Activated naive CD4-positive, alpha-beta T cell treated with anti-CD3 and anti-CD28 coated beads, Interleukin-2, amount 10 ng/mL, durations not matched to agents 7 days and 5 days (primary cell): ENCODE results near the gene BCL7A.
"Not testable (repeated sequence)": the region's sequence is repeated elsewhere in the genome, so short reads cannot be mapped to it uniquely, and the experiment has no call there.

Experiments used
- CTCF ChIA-PET: fragments of 350-600 bp; sonication (Branson Sonifier 250); formaldehyde crosslinking; loops from one replicate; lab custom pipeline; 2021; ENCODE audit warnings: antibody characterized with exemption; lab: Charles Lee
- DNase-seq: peaks from one replicate; pipeline ENCODE4 v3.0.0-alpha.2; 2020
- H3K27ac Mint-ChIP-seq: one replicate; pipeline ENCODE4 v1.8.0; 2021; ENCODE audit warnings: mild to moderate bottlenecking, moderate library complexity, mixed read lengths
- H3K27me3 Mint-ChIP-seq: one replicate; pipeline ENCODE4 v1.8.0; 2021; ENCODE audit warnings: mild to moderate bottlenecking, mixed read lengths
- H3K36me3 Mint-ChIP-seq: one replicate; pipeline ENCODE4 v1.8.0; 2021; ENCODE audit warnings: mixed read lengths
- H3K4me1 Mint-ChIP-seq: one replicate; pipeline ENCODE4 v1.8.0; 2021; ENCODE audit warnings: mixed read lengths
- H3K4me3 Mint-ChIP-seq: one replicate; pipeline ENCODE4 v1.8.0; 2021; ENCODE audit warnings: mild to moderate bottlenecking, moderate library complexity, mixed read lengths
- H3K9me3 Mint-ChIP-seq: one replicate; pipeline ENCODE4 v1.8.0; 2021; ENCODE audit warnings: mixed read lengths

The BCL7A gene

GRCh38 chr12:122021822-122022392 lies at the start of gene BCL7A:
BCL7A (plus strand) TSS chr12:122021884; CDS start chr12:122022092, 208 bp downstream.
- peak within 1 kb of the TSS; percentile 89 for H3K4me3 Mint-ChIP-seq
- H3K9me3 Mint-ChIP-seq, result peaks cover 12% of the 10 kb centered on the region
- H3K27me3 Mint-ChIP-seq, result peaks cover 63% of the 10 kb centered on the region
- peaks cover 13% of the 10 kb centered on the region for H3K4me1 Mint-ChIP-seq
- CTCF ChIA-PET, result interaction anchor here (0.8 to 1.9 kb wide), 3 partner anchors 9 to 15 kb away, joined by 3 to 4 read pairs (median 4); no protein-coding TSS in a partner anchor
- H3K36me3 Mint-ChIP-seq, result peaks cover 5% of the 10 kb centered on the region
- peak; percentile 72 for DNase-seq
- H3K27ac Mint-ChIP-seq, result peak within 1 kb of the TSS; percentile 88

- H3K4me1 Mint-ChIP-seq, result peaks cover under 1% of the 10 kb centered on the region
- no peak overlapping the region for H3K4me3 Mint-ChIP-seq
- no peak for DNase-seq
- H3K36me3 Mint-ChIP-seq, result no peaks in the 10 kb centered on the region
- CTCF ChIA-PET, result no interaction called here
- H3K27me3 Mint-ChIP-seq, result peaks cover 22% of the 10 kb centered on the region
- no peak overlapping the region for H3K27ac Mint-ChIP-seq
- H3K9me3 Mint-ChIP-seq, result peaks cover 10% of the 10 kb centered on the region
These were observed 47.4 kb upstream of the BCL7A start for GRCh38 chr12:121974026-121974985.

- Mint-ChIP-seq H3K4me1 (no peaks in the 10 kb centered on the region), H3K36me3 (no peaks in the 10 kb centered on the region), H3K9me3 (peaks cover 10% of the 10 kb centered on the region), H3K4me3 (no peak overlapping the region), H3K27ac (no peak overlapping the region), H3K27me3 (peaks cover 23% of the 10 kb centered on the region)
- CTCF ChIA-PET, result interaction anchor here (0.8 kb wide), 1 partner anchor 10 kb away, joined by 3 read pairs; no protein-coding TSS in a partner anchor
- DNase-seq, result no peak
These were observed 46.7 kb upstream of the BCL7A start for GRCh38 chr12:121975021-121975420.

GRCh38 chr12:121976950-121977349 lies 44.7 kb upstream of the BCL7A start:
- CTCF ChIA-PET, result no interaction called here
- H3K27ac Mint-ChIP-seq, result no peak overlapping the region
- H3K36me3 Mint-ChIP-seq, result no peaks in the 10 kb centered on the region

GRCh38 chr12:121980191-121980891 lies 41.3 kb upstream of the BCL7A start:
- Mint-ChIP-seq H3K9me3 (no peaks in the 10 kb centered on the region), H3K4me3 (no peak overlapping the region), H3K36me3 (no peaks in the 10 kb centered on the region), H3K27me3 (peaks cover 38% of the 10 kb centered on the region), H3K27ac (no peak overlapping the region), H3K4me1 (peaks cover 9% of the 10 kb centered on the region)
- CTCF ChIA-PET, result interaction anchor here (0.7 to 1.0 kb wide), 2 partner anchors 32 to 87 kb away, joined by 3 to 4 read pairs; no protein-coding TSS in a partner anchor
- DNase-seq, result no peak

More at GRCh38 chr12:121976950-121977349, 44.7 kb upstream of the BCL7A start:
- Mint-ChIP-seq H3K4me1 (no peaks in the 10 kb centered on the region), H3K4me3 (no peak overlapping the region), H3K27me3 (peaks cover 39% of the 10 kb centered on the region), H3K9me3 (peaks cover 8% of the 10 kb centered on the region)
- DNase-seq, result no peak

- Mint-ChIP-seq H3K9me3 (no peaks in the 10 kb centered on the region), H3K27ac (no peak overlapping the region), H3K4me1 (peaks cover 9% of the 10 kb centered on the region), H3K27me3 (peaks cover 36% of the 10 kb centered on the region), H3K4me3 (no peak overlapping the region), H3K36me3 (no peaks in the 10 kb centered on the region)
- no peak for DNase-seq
- CTCF ChIA-PET, result interaction anchor here (0.7 to 1.0 kb wide), 2 partner anchors 31 to 88 kb away, joined by 3 to 4 read pairs; no protein-coding TSS in a partner anchor
These were observed 40.8 kb upstream of the BCL7A start for GRCh38 chr12:121980892-121981272.

- Mint-ChIP-seq H3K27me3 (peaks cover 30% of the 10 kb centered on the region), H3K27ac (no peak overlapping the region), H3K9me3 (no peaks in the 10 kb centered on the region), H3K36me3 (no peaks in the 10 kb centered on the region), H3K4me1 (peaks cover 9% of the 10 kb centered on the region), H3K4me3 (no peak overlapping the region)
- no peak for DNase-seq
- CTCF ChIA-PET, result no interaction called here
These were observed 40.2 kb upstream of the BCL7A start for GRCh38 chr12:121981456-121981855.

GRCh38 chr12:121982950-121983349 lies 38.7 kb upstream of the BCL7A start:
- CTCF ChIA-PET, result interaction anchor here (0.6 to 0.7 kb wide), 2 partner anchors 29 to 76 kb away, joined by 3 read pairs; no protein-coding TSS in a partner anchor
- no peak overlapping the region for H3K4me3 Mint-ChIP-seq
- H3K27me3 Mint-ChIP-seq, result peaks cover 30% of the 10 kb centered on the region
- no peak overlapping the region for H3K27ac Mint-ChIP-seq
- DNase-seq, result no peak
- peaks cover 9% of the 10 kb centered on the region for H3K4me1 Mint-ChIP-seq
- H3K9me3 Mint-ChIP-seq, result no peaks in the 10 kb centered on the region
- no peaks in the 10 kb centered on the region for H3K36me3 Mint-ChIP-seq

GRCh38 chr12:121983536-121984210 lies 38.0 kb upstream of the BCL7A start:
- H3K27ac Mint-ChIP-seq, result no peak overlapping the region
- H3K27me3 Mint-ChIP-seq, result peaks cover 30% of the 10 kb centered on the region
- CTCF ChIA-PET, result interaction anchor here (0.6 to 1.3 kb wide), 5 partner anchors 29 to 1002 kb away, joined by 3 to 4 read pairs (median 3); no protein-coding TSS in a partner anchor
- H3K36me3 Mint-ChIP-seq, result no peaks in the 10 kb centered on the region
- no peaks in the 10 kb centered on the region for H3K9me3 Mint-ChIP-seq
- H3K4me1 Mint-ChIP-seq, result peaks cover 9% of the 10 kb centered on the region
- no peak for DNase-seq
- no peak overlapping the region for H3K4me3 Mint-ChIP-seq

GRCh38 chr12:121986489-121987245 lies 35.0 kb upstream of the BCL7A start:
- H3K4me3 Mint-ChIP-seq, result no peak overlapping the region
- H3K4me1 Mint-ChIP-seq, result peaks cover 11% of the 10 kb centered on the region
- H3K27ac Mint-ChIP-seq, result no peak overlapping the region
- no peak for DNase-seq
- peaks cover 19% of the 10 kb centered on the region for H3K27me3 Mint-ChIP-seq
- no peaks in the 10 kb centered on the region for H3K36me3 Mint-ChIP-seq
- CTCF ChIA-PET, result no interaction called here
- no peaks in the 10 kb centered on the region for H3K9me3 Mint-ChIP-seq

- H3K36me3 Mint-ChIP-seq, CTCF ChIA-PET, H3K27ac Mint-ChIP-seq, DNase-seq, H3K4me3 Mint-ChIP-seq, H3K27me3 Mint-ChIP-seq, H3K9me3 Mint-ChIP-seq: not testable (repeated sequence)
- H3K4me1 Mint-ChIP-seq, result peaks cover 17% of the 10 kb centered on the region
These were observed 33.2 kb upstream of the BCL7A start for GRCh38 chr12:121988519-121988918.

- no peak for DNase-seq
- H3K4me1 Mint-ChIP-seq, result peaks cover 12% of the 10 kb centered on the region
- no peak overlapping the region for H3K27ac Mint-ChIP-seq
- H3K27me3 Mint-ChIP-seq, result peaks cover 6% of the 10 kb centered on the region
- no peaks in the 10 kb centered on the region for H3K9me3 Mint-ChIP-seq
- no peaks in the 10 kb centered on the region for H3K36me3 Mint-ChIP-seq
- CTCF ChIA-PET, result no interaction called here
- no peak overlapping the region for H3K4me3 Mint-ChIP-seq
These were observed 32.2 kb upstream of the BCL7A start for GRCh38 chr12:121989276-121990113.
